ENCODE results near the gene BOLA3. TPM values are rescaled to one million over a fixed set of nuclear protein-coding genes. Genes with fewer than 3 reads are reported as not detected.
"Not testable (repeated sequence)": the region's sequence is repeated elsewhere in the genome, so short reads cannot be mapped to it uniquely, and the experiment has no call there.

Gene BOLA3
- total RNA-seq, 1 experiment from 2014 or later: 79.7 TPM

GRCh38 chr2:74130211-74130995 is 17.3 kb downstream of the BOLA3 start:
- no peak for TF ChIP-seq CTCF (IDR thresholded peaks at IDR 0.05; ENCODE audit: insufficient read depth in 1 of 2, low read depth in 1 of 2, low read length in 1 of 2, severe bottlenecking in 1 of 2, unreplicated experiment in 1 of 2)
- Mint-ChIP-seq H3K9me3 (ENCODE audit: unreplicated experiment) (no peaks in the 10 kb centered on the region), H3K27ac (ENCODE audit: unreplicated experiment) (no peak overlapping the region), H3K36me3 (ENCODE audit: insufficient read depth, unreplicated experiment) (peaks cover 7% of the 10 kb centered on the region), H3K27me3 (ENCODE audit: insufficient read depth, unreplicated experiment) (no peaks in the 10 kb centered on the region), H3K4me1 (ENCODE audit: low read depth, unreplicated experiment) (no peaks in the 10 kb centered on the region), H3K4me3 (ENCODE audit: unreplicated experiment) (no peak overlapping the region)
- intact Hi-C loops (cut with micrococcal nuclease; ENCODE audit: unreplicated experiment): no loop called here
- Histone ChIP-seq H3K36me3 (ENCODE audit: control insufficient read depth, insufficient read depth, low read length) (no peaks in the 10 kb centered on the region), H3K9me3 (no peaks in the 10 kb centered on the region), H3K4me1 (no peaks in the 10 kb centered on the region), H3K4me3 (ENCODE audit: low read depth, low read length) (no peak overlapping the region), H3K27me3 (replicated peaks; ENCODE audit: control insufficient read depth, insufficient read depth, low read length) (no peaks in the 10 kb centered on the region)
- POLR2A ChIA-PET: no interaction called here
- CTCF ChIA-PET: interaction anchor here (0.7 kb wide), 1 partner anchor 15 kb away, joined by 5 read pairs; no protein-coding TSS in a partner anchor
- BruUV-seq (replicated peaks): no TSS peak
- DNase-seq: no peak

GRCh38 chr2:74128206-74128605 is 19.5 kb downstream of the BOLA3 start:
- POLR2A ChIA-PET: interaction anchor here (0.7 kb wide), 1 partner anchor 187 kb away, joined by 6 read pairs; no protein-coding TSS in a partner anchor
- no peaks in the 10 kb centered on the region for H3K36me3 ChIP-seq (ENCODE audit: control insufficient read depth, insufficient read depth, low read length)
- CTCF ChIA-PET: no interaction called here
- H3K4me3 ChIP-seq (ENCODE audit: low read depth, low read length): no peak overlapping the region
- H3K4me1 ChIP-seq: no peaks in the 10 kb centered on the region
- Mint-ChIP-seq H3K27me3 (ENCODE audit: insufficient read depth, unreplicated experiment) (no peaks in the 10 kb centered on the region), H3K9me3 (ENCODE audit: unreplicated experiment) (no peaks in the 10 kb centered on the region), H3K4me1 (ENCODE audit: low read depth, unreplicated experiment) (no peaks in the 10 kb centered on the region), H3K27ac (ENCODE audit: unreplicated experiment) (no peak overlapping the region), H3K36me3 (ENCODE audit: insufficient read depth, unreplicated experiment) (peaks cover under 1% of the 10 kb centered on the region), H3K4me3 (ENCODE audit: unreplicated experiment) (no peak overlapping the region)
- H3K9me3 ChIP-seq: no peaks in the 10 kb centered on the region; the same call in 1 of the 2 replicates
- no peaks in the 10 kb centered on the region for H3K27me3 ChIP-seq (replicated peaks; ENCODE audit: control insufficient read depth, insufficient read depth, low read length)
- no peak for DNase-seq
- no TSS peak for BruUV-seq (replicated peaks)
- intact Hi-C loops (cut with micrococcal nuclease; ENCODE audit: unreplicated experiment): loop anchor here (10.0 kb wide), 1 partner anchor 203 kb away; the partner anchor contains the start of gene DGUOK
- TF ChIP-seq CTCF (IDR thresholded peaks at IDR 0.05; ENCODE audit: insufficient read depth in 1 of 2, low read depth in 1 of 2, low read length in 1 of 2, severe bottlenecking in 1 of 2, unreplicated experiment in 1 of 2): no peak

GRCh38 chr2:74123955-74124354 is 23.8 kb downstream of the BOLA3 start:
- BruUV-seq (replicated peaks); H3K4me1 Mint-ChIP-seq (ENCODE audit: low read depth, unreplicated experiment); H3K27ac Mint-ChIP-seq (ENCODE audit: unreplicated experiment); H3K4me1 ChIP-seq; H3K4me3 Mint-ChIP-seq (ENCODE audit: unreplicated experiment); DNase-seq; H3K27me3 ChIP-seq (replicated peaks; ENCODE audit: control insufficient read depth, insufficient read depth, low read length); H3K4me3 ChIP-seq (ENCODE audit: low read depth, low read length); CTCF ChIA-PET; POLR2A ChIA-PET; H3K27me3 Mint-ChIP-seq (ENCODE audit: insufficient read depth, unreplicated experiment); H3K36me3 ChIP-seq (ENCODE audit: control insufficient read depth, insufficient read depth, low read length): not testable (repeated sequence)
- Mint-ChIP-seq H3K9me3 (ENCODE audit: unreplicated experiment) (peaks cover 23% of the 10 kb centered on the region), H3K36me3 (ENCODE audit: insufficient read depth, unreplicated experiment) (peaks cover 15% of the 10 kb centered on the region)
- intact Hi-C loops (cut with micrococcal nuclease; ENCODE audit: unreplicated experiment): loop anchor here (5.0 to 10.0 kb wide), 2 partner anchors 142 to 199 kb away; partner anchors contain the start of genes DGUOK and TET3
- H3K9me3 ChIP-seq: peaks cover 10% of the 10 kb centered on the region; the same call in 1 of the 2 replicates

GRCh38 chr2:74121846-74122245 is 25.9 kb downstream of the BOLA3 start:
- not testable (repeated sequence) for H3K4me3 ChIP-seq (ENCODE audit: low read depth, low read length); H3K27ac Mint-ChIP-seq (ENCODE audit: unreplicated experiment); H3K27me3 Mint-ChIP-seq (ENCODE audit: insufficient read depth, unreplicated experiment); H3K27me3 ChIP-seq (replicated peaks; ENCODE audit: control insufficient read depth, insufficient read depth, low read length); H3K4me3 Mint-ChIP-seq (ENCODE audit: unreplicated experiment); BruUV-seq (replicated peaks); H3K4me1 Mint-ChIP-seq (ENCODE audit: low read depth, unreplicated experiment); H3K36me3 ChIP-seq (ENCODE audit: control insufficient read depth, insufficient read depth, low read length); DNase-seq; H3K4me1 ChIP-seq
- Mint-ChIP-seq H3K9me3 (ENCODE audit: unreplicated experiment) (peaks cover 23% of the 10 kb centered on the region), H3K36me3 (ENCODE audit: insufficient read depth, unreplicated experiment) (peaks cover 15% of the 10 kb centered on the region)
- POLR2A ChIA-PET: interaction anchor here (0.5 to 0.6 kb wide), 4 partner anchors 77 to 1176 kb away, joined by 3 to 12 read pairs (median 4); no protein-coding TSS in a partner anchor
- H3K9me3 ChIP-seq: peaks cover 10% of the 10 kb centered on the region; the same call in 1 of the 2 replicates
- intact Hi-C loops (cut with micrococcal nuclease; ENCODE audit: unreplicated experiment): loop anchor here (5.0 to 10.0 kb wide), 2 partner anchors 140 to 197 kb away; partner anchors contain the start of genes DGUOK and TET3
- CTCF ChIA-PET: interaction anchor here (0.7 kb wide), 1 partner anchor 15 kb away, joined by 6 read pairs; no protein-coding TSS in a partner anchor

Measured in Caco-2 (cell line).